NCI-H748 (cell line): ENCODE data around the gene KCNH4.
A peak's percentile ranks its signal among the peaks of the same experiment; 100 is the strongest.

Source experiments
- DNase-seq: peaks from one replicate; lab custom pipeline; 2025; ENCODE audit not compliant: unreplicated experiment; lab: John Stamatoyannopoulos, UW

Gene KCNH4

DNA sequence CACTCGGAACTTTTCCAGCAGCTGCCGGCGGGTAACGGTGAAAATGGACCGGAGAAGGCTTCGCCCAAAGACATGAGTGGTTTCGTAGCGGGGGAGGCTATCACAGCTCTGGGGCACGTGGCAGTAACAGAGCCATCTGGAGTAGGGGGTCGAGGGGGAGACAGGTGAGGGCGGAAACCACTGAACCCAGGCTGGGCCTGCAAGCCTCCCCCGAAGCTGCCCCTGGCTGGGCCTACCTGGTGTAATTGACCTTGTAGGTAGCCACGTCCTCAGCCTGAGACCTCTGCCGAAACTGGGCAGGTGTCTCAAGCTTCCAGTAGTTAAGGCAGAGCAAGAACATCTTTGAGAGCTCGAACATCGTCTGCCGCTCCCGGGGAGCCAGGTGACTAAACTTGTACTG is 61.6 kb downstream of the KCNH4 start:
- DNase-seq = no peak

DNA sequence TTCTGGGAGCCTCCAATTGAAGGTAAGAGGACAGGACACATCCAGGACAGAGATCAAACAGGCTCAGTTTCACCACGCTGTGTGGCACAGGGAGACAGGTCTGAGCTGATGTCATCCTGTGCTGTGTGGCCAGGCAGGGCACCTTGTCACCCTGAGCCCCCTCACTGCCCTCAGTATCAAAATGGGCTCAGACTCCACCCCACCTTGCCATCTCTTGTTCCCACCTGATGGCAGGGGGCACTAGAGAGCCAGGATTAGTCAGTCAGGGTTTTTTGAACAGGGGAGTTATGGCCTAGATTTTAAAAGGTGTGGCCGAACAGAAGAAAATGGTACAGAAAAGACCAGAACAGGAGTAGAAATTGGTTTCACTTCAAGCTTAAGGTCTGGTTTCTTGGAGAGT is 62.4 kb downstream of the KCNH4 start:
- DNase-seq = peak; percentile 30

DNA sequence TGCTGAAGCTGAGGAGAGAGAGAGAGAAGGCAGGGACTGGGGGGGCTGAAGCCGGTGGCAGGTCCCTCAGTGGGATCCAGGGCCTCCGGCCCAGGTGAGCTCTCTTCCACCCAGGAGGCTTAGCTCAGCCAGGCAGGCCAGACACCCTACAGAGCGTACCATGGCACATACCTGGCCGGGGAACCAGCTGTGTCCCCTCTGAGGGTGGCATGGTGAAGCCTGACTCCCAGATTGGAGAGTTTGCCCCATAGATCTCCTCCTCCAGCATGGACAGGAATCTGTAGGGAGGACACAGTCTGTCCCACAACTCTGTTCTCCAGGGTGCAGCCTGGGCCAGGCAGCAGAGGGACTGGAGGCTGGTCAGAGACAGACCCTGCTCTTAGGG is 62.8 kb downstream of the KCNH4 start:
- no peak for DNase-seq

DNA sequence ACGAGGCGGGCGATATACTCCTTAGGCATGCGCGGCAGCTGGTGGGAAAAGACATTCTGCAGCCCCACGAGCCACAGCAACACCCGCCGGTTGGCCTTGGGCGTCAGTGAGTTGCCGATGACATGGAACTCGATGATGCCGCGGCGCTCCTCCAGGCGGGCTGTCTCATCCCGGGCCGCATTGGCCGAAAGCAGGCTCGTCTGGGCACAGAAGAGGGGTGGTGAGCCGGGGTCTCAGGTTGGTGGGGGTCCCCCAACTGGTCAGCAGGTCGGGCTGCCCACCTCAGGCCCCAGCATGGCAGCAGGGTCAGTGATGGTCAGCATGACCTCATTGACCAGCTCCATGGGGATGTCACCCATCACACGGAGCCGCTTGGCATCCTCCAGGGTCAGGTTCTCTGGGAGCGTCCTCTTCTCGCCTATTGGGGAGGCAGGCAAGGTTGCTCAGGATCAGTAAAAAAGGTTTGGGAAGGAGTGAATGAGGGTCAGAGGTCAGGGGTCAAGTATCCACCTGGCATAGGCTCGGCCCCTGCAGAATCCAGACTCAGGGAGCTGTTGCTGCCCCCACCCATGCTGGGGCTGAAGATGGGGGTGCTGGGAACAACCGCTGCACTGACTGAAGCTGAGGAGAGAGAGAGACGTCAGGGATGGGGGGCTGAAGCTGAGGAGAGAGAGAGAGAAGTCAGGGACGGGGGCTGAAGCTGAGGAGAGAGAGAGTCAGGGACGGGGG is 63.4 kb downstream of the KCNH4 start:
- no peak for DNase-seq

DNA sequence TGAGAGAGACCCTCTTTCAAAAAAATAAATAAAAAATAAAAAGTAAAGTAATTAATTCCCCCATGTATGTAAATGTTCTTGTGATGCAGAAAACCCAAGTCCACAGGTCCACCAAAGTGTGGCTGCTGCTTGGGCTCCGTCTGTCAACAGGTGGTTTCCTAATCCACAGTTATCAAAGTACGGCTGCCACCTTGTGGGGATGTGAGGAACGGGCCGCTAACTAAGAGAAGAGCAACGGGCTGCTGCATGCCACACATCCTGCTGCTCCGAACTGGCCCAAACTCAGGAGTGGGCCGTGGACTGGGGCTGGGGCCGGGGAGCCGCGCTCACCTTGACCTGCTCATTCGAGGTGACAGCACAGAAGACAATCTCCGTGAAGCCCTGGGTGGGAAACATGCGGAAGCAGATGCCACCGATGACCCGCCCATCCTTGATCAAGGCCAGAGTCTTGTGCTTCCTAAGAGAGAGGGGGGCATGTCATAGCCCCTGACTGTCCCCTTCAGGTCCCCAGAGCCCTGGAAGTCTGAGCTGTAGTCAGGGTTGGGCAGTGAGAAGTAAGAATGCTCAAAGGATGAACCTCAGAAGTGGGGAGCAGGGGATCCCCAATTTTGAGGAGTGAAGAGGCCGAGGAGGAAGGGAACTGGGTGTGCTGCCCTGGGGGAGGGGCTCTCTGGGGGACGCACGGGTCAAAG is 64.1 kb downstream of the KCNH4 start:
- DNase-seq = peak; percentile 74

- DNase-seq = no peak
Measured at GRCh38 chr17:42114118-42114517, 66.8 kb downstream of the KCNH4 start.

DNA sequence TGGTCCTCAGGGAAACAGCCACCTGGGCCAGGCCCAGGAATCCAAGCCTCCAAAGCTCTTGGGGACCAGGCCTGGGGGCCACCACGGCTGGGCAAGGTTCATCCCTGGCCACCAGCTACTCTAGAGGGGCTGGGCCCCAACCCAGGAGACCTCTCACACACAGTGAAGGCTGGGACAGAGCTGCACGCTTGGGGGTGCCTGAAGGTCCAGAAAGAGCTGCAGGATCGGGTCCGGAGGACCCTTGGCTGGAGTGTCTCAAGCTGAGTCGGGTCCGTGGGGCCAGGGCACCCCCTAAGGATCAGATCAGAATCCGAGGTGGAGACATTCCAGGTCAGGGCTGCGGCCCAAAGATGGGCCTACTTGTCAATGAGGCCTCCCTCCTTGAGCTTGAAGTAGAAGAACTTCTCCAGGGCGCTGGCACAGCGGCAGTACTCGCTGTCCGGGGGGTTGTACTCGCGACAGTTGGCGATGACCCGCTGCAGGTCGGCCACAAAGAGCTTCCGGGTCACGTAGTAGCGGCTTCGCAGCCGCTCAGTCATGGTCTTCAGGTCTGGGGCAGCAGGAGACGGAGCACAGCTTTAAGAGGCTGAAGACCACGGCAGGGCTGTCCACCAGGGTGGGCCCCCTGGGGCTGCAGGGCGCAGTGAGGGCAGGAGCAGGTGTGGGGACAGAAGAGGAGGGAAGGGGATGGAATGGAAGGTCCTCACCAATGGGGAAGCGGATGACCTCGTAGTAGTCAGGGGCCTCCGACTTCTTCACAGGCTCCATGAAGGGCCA is 67.5 kb downstream of the KCNH4 start:
- no peak for DNase-seq

GRCh38 chr17:42112552-42113176 is 68.3 kb downstream of the KCNH4 start, which contains the start of gene DHX58:
DHX58 (minus strand) TSS chr17:42112714; CDS start chr17:42111892, 822 bp downstream.
- no peak for DNase-seq

DNA sequence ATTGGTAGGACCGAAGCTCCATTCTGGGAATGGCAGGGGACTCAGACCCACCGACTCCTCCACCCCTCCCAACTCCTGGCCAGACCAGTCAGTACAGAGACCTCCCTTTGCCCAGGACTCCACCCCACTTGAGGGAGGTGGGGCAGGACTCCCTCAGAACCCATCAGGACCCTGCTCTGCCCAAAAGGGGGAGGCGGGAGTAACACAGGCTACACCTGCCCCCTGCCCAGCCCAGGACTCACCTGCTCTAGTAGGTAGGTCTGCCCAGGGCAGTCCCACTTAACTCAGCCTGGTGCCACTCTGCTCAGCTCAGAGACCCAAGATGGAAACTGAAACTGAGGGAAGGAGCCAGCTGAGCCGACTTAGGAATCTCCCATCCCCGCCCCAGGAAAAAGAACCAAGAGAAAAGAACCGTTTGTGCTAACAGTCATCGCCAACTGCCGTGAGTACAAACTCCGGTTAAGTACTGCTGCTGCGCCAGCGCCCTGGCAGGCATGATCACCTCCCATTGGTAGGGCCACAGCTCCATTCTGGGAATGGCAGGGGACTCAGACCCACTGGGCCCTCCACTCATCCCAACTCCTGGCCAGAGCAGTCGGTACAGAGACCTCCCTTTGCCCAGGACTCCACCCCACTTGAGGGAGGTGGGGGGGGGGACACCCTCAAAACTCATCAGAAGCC is 68.9 kb downstream of the KCNH4 start:
- DNase-seq = no peak

GRCh38 chr17:42111265-42111636 is 69.7 kb downstream of the KCNH4 start:
- no peak for DNase-seq

- no peak for DNase-seq
Measured at GRCh38 chr17:42110301-42111264, 70.4 kb downstream of the KCNH4 start.

DNA sequence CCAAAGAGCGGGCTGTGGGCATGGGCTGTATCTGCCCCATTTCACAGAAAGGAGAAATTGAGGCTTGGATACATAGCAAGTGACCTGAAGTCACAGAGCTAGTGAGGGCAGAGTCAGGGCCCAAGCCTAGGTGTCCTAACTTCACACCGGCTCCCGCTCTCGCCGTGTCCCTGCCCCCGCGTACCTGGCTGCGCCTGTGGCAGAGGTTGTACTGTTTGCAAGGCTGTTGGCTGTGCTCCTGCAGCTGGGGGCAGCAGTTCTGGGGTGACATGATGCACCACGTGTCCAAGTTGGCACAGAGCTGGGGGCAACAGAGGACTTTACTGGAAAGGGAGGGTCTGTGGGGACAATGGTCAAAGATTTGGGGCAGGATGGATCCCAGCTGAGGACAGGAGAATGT is 71.9 kb downstream of the KCNH4 start:
- no peak for DNase-seq

DNA sequence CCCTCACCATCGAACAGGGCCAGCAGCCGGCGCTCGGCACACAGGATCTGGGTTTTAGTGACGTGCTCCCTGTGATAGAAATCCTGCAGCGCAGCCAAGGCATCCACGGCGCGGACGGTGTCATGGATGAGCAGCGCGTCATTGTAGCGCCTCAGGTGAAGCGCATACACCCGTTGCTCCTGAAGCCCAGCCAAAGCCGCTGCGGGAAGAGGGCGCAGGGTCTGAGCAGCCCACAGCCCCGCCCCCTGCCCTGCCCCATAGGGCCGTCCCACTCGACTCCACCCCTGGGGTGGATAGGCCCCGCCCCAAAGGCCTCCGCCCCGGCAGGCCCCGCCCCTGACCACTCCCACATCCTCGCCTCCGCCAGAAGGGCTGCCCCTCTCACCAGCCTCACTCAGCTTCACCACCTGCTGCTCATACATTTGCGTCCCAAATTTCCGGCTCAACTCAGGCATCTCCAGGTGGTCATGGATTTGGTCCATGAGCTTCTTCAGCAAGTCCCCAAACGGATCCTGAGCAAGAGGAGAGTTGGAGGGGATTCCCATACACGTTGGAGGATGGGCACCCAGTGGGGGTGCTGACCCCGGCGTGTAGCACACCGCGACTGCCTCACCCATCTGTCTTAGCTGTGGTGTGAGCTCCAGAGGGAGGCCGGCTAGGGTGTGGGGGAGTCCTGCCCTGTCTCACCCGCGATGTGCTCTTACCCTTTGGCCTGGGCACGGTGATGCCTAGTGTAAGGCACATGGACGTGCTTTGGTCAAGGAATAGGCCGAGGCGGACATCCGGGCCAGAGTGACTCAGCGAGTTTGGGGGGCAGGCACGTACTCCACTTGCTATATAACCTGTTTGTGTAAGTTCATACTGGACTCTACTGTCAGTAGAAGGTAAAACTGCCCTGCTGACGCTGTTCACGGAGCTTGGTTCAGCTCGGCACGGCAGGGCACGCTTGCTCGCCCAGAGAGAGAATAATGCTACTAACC is 73.1 kb downstream of the KCNH4 start:
- DNase-seq = peak; percentile 96

GRCh38 chr17:42107124-42107523 is 73.8 kb downstream of the KCNH4 start:
- DNase-seq = no peak
